Psoas muscle (tissue), 8 donors: Measurements from ENCODE around the gene POLR3E. TPM values are rescaled to one million over a fixed set of nuclear protein-coding genes. Genes with fewer than 3 reads are reported as not detected.
A peak's percentile ranks its signal among the peaks of the same experiment; 100 is the strongest.

Source experiments
- ATAC-seq, 4 donors: fragments of 200-7000 bp; cut with Tn5 transposase; one replicate each; pipeline ENCODE4 v1.9.1; 2020; ENCODE audit warnings: moderate library complexity in 3 of 4, mild to moderate bottlenecking in 2 of 4
- DNase-seq, 2 donors: peaks; one replicate each; pipeline ENCODE4 v3.0.0-alpha.2; 2020
- H3K27ac ChIP-seq: fragments of 200-600 bp; one replicate; pipeline ENCODE4 v1.8.0; 2022
- H3K27me3 ChIP-seq, 3 donors: fragments of 200-600 bp in 1 of 3; one replicate each; pipeline versions ENCODE4 v1.6.1 to v1.8.0; 2013 to 2022; ENCODE audit warnings: low read length in 2 of 3, mild to moderate bottlenecking in 2 of 3, moderate library complexity in 1 of 3; ENCODE audit not compliant: insufficient read depth in 3 of 3
- H3K36me3 ChIP-seq, 2 donors: fragments of 200-600 bp in 1 of 2; one replicate each; pipeline versions ENCODE4 v1.6.1 to v1.8.0; 2013 to 2022; ENCODE audit warnings: low read depth in 1 of 2, mild to moderate bottlenecking in 1 of 2, moderate library complexity in 1 of 2; ENCODE audit not compliant: insufficient read depth in 1 of 2
- H3K4me1 ChIP-seq: fragments of 200-600 bp; one replicate; pipeline ENCODE4 v1.8.0; 2022
- H3K4me3 ChIP-seq: fragments of 200-600 bp; one replicate; pipeline ENCODE4 v1.8.0; 2022; ENCODE audit warnings: mild to moderate bottlenecking
- H3K9me3 ChIP-seq: fragments of 200-600 bp; one replicate; pipeline ENCODE4 v1.8.0; 2022
- CTCF ChIP-seq: fragments of 200-600 bp; IDR thresholded peaks from one replicate; pipeline ENCODE4 v1.8.0; 2022; ENCODE audit warnings: antibody characterized with exemption
- WGBS, 3 donors: extraction: QIAGEN DNeasy Blood & Tissue Kit; methylation state at CpG; one replicate each; pipeline versions ENCODE4 v1.1.6 to v1.1.7; 2013; 5-methylcytosine and 5-hydroxymethylcytosine counted together
- intact Hi-C, 2 donors: fragments of 100-400 bp; cut with DNase I; formaldehyde crosslinking; loops; one replicate each; pipeline versions ENCODE4 v1.11.0 to v1.14.2; 2022
- polyA plus RNA-seq, 3 donors: library from polyadenylated mRNA; stranded (reverse); fragments of 200-250 nt; gene quantifications; one replicate each; pipeline ENCODE4 v1.2.3, GENCODE V29; 2013
- total RNA-seq, 4 donors: library from RNA; stranded (reverse); fragmentation: NEBNext Ultra II Directional in 2 of 4; extraction: Animal tissue kit (Norgen Biotek cat#: 25700) in 2 of 4; gene quantifications; one replicate each; pipeline versions ENCODE4 v1.2.1 to v1.2.4, GENCODE V29; 2021 to 2023
- donor health status: healthy with polysubstance abuse.
- donor health status: DM: no; HTN: no; CAD: no; lungs with moderate emphysema.
- donor health status: Bipolar disorder and iron deficiency.
- donor health status: healthy.
- donor health status: DM: yes; HTN: yes; CAD: no.
- donor health status: DM: no; HTN: no; CAD: no.
- donor health status: DM: no; HTN: no; CAD: no.
- donor health status: DM: yes; HTN: yes; CAD: no.

POLR3E gene
- total and polyA plus RNA-seq, 7 donors = 45.6 to 119 (median 90.1) TPM

GRCh38 chr16:22326369-22326652 is 29.1 kb downstream of the POLR3E start:
- no peaks in the 10 kb centered on the region for H3K4me1 ChIP-seq
- DNase-seq (no peak), ATAC-seq (no peak)
- H3K36me3 ChIP-seq = peaks cover 5 to 93% of the 10 kb centered on the region in 2 donors
- WGBS, 3 donors = 38 to 67% (median 45%) methylated on average over 4 of the region's 4 CpGs
- intact Hi-C loops = loop anchor here in 1 of 2 donors (10.0 kb wide), 1 partner anchor 98 kb away; no protein-coding TSS in a partner anchor
- H3K27ac ChIP-seq = peak overlapping the region; percentile 21
- H3K9me3 ChIP-seq = no peaks in the 10 kb centered on the region
- no peak overlapping the region for H3K4me3 ChIP-seq
- no peaks in the 10 kb centered on the region for H3K27me3 ChIP-seq
- no peak for TF ChIP-seq CTCF

- Histone ChIP-seq H3K4me3 (no peak overlapping the region), H3K4me1 (no peaks in the 10 kb centered on the region), H3K9me3 (no peaks in the 10 kb centered on the region), H3K27me3 (no peaks in the 10 kb centered on the region), H3K36me3 (peaks cover 7 to 93% of the 10 kb centered on the region in 2 donors), H3K27ac (no peak overlapping the region)
- intact Hi-C loops = loop anchor here in 1 of 2 donors (10.0 kb wide), 1 partner anchor 98 kb away; no protein-coding TSS in a partner anchor
- WGBS, 3 donors = 88 to 93% (median 89%) methylated on average over 12 to 13 of the region's 13 CpGs
- TF ChIP-seq CTCF = no peak
- ATAC-seq (no peak), DNase-seq (no peak)
Observed at GRCh38 chr16:22326771-22327445, 29.7 kb downstream of the POLR3E start.

DNA sequence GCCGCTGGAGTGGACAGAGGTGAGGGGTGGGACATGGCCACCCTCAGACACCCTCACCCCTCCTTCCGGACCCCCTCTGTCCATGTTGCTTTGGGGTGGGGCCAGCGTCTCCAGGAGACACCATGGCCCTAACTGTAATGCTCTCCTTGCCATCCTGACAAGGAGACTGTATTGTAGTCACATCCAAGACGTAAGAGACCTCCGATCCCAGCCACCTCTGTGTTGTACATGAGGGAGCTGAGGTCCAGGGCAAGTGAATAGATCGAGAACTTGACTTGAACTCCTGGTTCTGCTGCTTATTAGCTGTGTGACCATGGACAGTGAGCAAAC is 30.2 kb downstream of the POLR3E start:
- no peak for ATAC-seq
- H3K4me1 ChIP-seq = no peaks in the 10 kb centered on the region
- DNase-seq = no peak
- H3K36me3 ChIP-seq = peaks cover 11 to 96% of the 10 kb centered on the region in 2 donors
- no peaks in the 10 kb centered on the region for H3K9me3 ChIP-seq
- no peak overlapping the region for H3K27ac ChIP-seq
- intact Hi-C loops = loop anchor here in 1 of 2 donors (10.0 kb wide), 1 partner anchor 97 kb away; no protein-coding TSS in a partner anchor
- no peak for TF ChIP-seq CTCF
- 90 to 97% (median 96%) methylated on average over 6 of the region's 6 CpGs for WGBS, 3 donors
- H3K27me3 ChIP-seq = no peaks in the 10 kb centered on the region
- no peak overlapping the region for H3K4me3 ChIP-seq

DNA sequence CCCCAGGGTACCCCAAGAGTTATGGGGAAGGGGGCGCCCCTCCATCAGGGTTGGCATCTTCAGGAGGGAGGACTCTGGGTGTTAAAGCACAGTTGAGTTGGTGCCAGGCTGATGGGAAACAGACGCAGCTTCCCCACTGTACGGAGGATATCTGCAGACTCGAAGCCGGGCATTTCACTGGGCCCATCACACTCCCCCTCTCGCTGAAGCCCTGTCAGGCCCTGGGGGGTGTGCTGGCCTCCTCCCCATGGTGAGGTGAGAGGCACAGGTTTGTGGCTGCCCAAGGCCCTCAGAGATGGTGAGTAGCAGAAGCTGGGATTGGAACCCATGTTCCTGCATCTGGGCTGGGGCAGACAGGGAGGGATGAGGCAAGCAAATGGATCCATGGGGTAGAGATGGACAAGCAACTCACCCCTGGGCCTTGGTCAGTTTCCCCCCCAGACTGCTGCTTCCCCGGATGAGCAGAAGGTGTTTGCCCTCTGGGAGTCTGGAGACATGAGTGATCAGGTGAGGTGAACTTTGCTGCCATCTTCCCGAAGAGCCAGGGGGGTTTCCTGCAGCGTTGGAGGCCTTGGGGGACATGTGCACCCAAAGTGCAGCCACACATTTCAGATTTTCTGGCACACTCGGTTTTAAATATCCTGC is 31.0 kb downstream of the POLR3E start:
- no peak overlapping the region for H3K27ac ChIP-seq
- no peak for TF ChIP-seq CTCF
- intact Hi-C loops = loop anchor here in 1 of 2 donors (10.0 kb wide), 1 partner anchor 97 kb away; no protein-coding TSS in a partner anchor
- peaks cover 12 to 98% of the 10 kb centered on the region in 2 donors for H3K36me3 ChIP-seq
- DNase-seq = no peak
- 88 to 91% (median 90%) methylated on average over 10 of the region's 10 CpGs for WGBS, 3 donors
- H3K9me3 ChIP-seq = no peaks in the 10 kb centered on the region
- ATAC-seq = no peak
- H3K4me1 ChIP-seq = no peaks in the 10 kb centered on the region
- no peak overlapping the region for H3K4me3 ChIP-seq
- H3K27me3 ChIP-seq = no peaks in the 10 kb centered on the region
